ENCODE data around the gene GADL1. TPM values are rescaled to one million over a fixed set of nuclear protein-coding genes. Genes with fewer than 3 reads are reported as not detected.

GADL1 gene
- total RNA-seq, 1 experiment from 2014 or later = not detected

DNA sequence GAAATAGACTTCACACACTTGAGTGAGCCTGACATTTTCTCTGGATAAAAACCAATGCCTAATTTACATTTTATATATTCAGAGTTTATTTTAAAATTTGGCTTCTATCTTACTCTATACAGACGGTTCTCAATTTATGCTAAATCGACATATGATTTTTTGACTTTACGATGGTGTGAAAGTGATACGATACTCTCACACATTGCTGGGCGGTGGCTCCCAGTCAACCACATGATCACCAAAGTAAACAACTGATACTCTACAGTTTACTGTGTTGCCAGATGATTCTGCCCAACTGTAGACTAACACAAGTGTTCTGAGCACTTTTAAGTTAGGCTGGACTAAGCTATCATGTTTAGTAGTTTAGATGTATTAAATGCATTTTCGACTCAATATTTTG, 25.1 kb upstream of the GADL1 start:
- CTCF ChIA-PET = no interaction called here
- no peaks in the 10 kb centered on the region for H3K4me1 ChIP-seq (ENCODE audit: control insufficient read depth in 1 of 2, insufficient read depth in 2 of 2, low read length in 2 of 2)
- ATAC-seq = no peak
- H3K9me3 ChIP-seq (ENCODE audit: control insufficient read depth in 1 of 2, insufficient read depth in 1 of 2, low read depth in 1 of 2, low read length in 2 of 2) = no peaks in the 10 kb centered on the region
- no peak overlapping the region for H3K4me2 ChIP-seq (ENCODE audit: low read length)
- H3K4me3 ChIP-seq (replicated peaks in 1 of 2; ENCODE audit: low read depth in 1 of 2, low read length in 2 of 2) = no peak overlapping the region
- H3K79me2 ChIP-seq (ENCODE audit: insufficient read depth, low read length) = no peaks in the 10 kb centered on the region
- intact Hi-C loops (cut with micrococcal nuclease) = no loop called here
- H3K36me3 ChIP-seq (ENCODE audit: control insufficient read depth in 1 of 2, insufficient read depth in 2 of 2, low read length in 2 of 2) = no peaks in the 10 kb centered on the region
- no peak for DNase-seq (ENCODE audit: low read depth, low spot score)
- H3K9me2 ChIP-seq (ENCODE audit: insufficient read depth) = no peaks in the 10 kb centered on the region
- no TSS peak for BruUV-seq (replicated peaks)
- H3K27me3 ChIP-seq (ENCODE audit: insufficient read depth, low read length) = no peaks in the 10 kb centered on the region
- no peak overlapping the region for H2AFZ ChIP-seq (ENCODE audit: low read depth, low read length, poor library complexity, severe bottlenecking)
- no peak overlapping the region for H3K9ac ChIP-seq (ENCODE audit: low read length)
- RAD21 ChIA-PET (ENCODE audit: low non-redundant PET in 1 of 2, low total read pairs in 2 of 2, uncharacterized antibody in 2 of 2, unreplicated experiment in 2 of 2) = no interaction called here
- POLR2A ChIA-PET = no interaction called here
- no peak overlapping the region for H3K27ac ChIP-seq (ENCODE audit: low read depth, low read length)
- H4K20me1 ChIP-seq (ENCODE audit: insufficient read depth) = no peaks in the 10 kb centered on the region
- TF ChIP-seq SP1 (IDR thresholded peaks at IDR 0.05; ENCODE audit: low read depth) (no peak), CBX3 (IDR thresholded peaks at IDR 0.05; ENCODE audit: low read depth) (no peak), ELF1 (IDR thresholded peaks at IDR 0.05; ENCODE audit: borderline replicate concordance, low read depth) (no peak), ZNF274 (IDR thresholded peaks at IDR 0.05; ENCODE audit: low read depth, low read length) (no peak), ZFX (IDR thresholded peaks at IDR 0.05) (no peak), TCF7L2 (IDR thresholded peaks at IDR 0.05; ENCODE audit: borderline replicate concordance, extremely low read depth, insufficient read depth, insufficient read length) (no peak), EGR1 (IDR thresholded peaks at IDR 0.05; ENCODE audit: low read depth) (no peak), POLR2A (IDR thresholded peaks at IDR 0.05; ENCODE audit: borderline replicate concordance, extremely low read depth, insufficient read depth, insufficient read length) (no peak), POLR2AphosphoS5 (IDR thresholded peaks at IDR 0.05; ENCODE audit: low read depth, low read length) (no peak), FOSL1 (IDR thresholded peaks at IDR 0.05; ENCODE audit: low read depth) (no peak), EZH2 (IDR thresholded peaks at IDR 0.05) (no peak), SRF (IDR thresholded peaks at IDR 0.05; ENCODE audit: low read depth) (no peak), YY1 (IDR thresholded peaks at IDR 0.05; ENCODE audit: extremely low read depth, insufficient replicate concordance, low read depth, low read length) (no peak)
- TF ChIP-seq, protein P1, sequence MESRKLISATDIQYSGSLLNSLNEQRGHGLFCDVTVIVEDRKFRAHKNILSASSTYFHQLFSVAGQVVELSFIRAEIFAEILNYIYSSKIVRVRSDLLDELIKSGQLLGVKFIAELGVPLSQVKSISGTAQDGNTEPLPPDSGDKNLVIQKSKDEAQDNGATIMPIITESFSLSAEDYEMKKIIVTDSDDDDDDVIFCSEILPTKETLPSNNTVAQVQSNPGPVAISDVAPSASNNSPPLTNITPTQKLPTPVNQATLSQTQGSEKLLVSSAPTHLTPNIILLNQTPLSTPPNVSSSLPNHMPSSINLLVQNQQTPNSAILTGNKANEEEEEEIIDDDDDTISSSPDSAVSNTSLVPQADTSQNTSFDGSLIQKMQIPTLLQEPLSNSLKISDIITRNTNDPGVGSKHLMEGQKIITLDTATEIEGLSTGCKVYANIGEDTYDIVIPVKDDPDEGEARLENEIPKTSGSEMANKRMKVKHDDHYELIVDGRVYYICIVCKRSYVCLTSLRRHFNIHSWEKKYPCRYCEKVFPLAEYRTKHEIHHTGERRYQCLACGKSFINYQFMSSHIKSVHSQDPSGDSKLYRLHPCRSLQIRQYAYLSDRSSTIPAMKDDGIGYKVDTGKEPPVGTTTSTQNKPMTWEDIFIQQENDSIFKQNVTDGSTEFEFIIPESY (IDR thresholded peaks at IDR 0.05; ENCODE audit: extremely low read depth, insufficient replicate concordance, low read length) = no peak
- TF ChIP-seq, protein P2, sequence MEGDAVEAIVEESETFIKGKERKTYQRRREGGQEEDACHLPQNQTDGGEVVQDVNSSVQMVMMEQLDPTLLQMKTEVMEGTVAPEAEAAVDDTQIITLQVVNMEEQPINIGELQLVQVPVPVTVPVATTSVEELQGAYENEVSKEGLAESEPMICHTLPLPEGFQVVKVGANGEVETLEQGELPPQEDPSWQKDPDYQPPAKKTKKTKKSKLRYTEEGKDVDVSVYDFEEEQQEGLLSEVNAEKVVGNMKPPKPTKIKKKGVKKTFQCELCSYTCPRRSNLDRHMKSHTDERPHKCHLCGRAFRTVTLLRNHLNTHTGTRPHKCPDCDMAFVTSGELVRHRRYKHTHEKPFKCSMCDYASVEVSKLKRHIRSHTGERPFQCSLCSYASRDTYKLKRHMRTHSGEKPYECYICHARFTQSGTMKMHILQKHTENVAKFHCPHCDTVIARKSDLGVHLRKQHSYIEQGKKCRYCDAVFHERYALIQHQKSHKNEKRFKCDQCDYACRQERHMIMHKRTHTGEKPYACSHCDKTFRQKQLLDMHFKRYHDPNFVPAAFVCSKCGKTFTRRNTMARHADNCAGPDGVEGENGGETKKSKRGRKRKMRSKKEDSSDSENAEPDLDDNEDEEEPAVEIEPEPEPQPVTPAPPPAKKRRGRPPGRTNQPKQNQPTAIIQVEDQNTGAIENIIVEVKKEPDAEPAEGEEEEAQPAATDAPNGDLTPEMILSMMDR (IDR thresholded peaks at IDR 0.05 in 2 of 3, conservative IDR thresholded peaks at IDR 0.05 in 1 of 3; ENCODE audit: borderline replicate concordance in 1 of 3, insufficient read depth in 1 of 3, low read depth in 2 of 3, low read length in 2 of 3) = no peak
- TF ChIP-seq, protein P3, sequence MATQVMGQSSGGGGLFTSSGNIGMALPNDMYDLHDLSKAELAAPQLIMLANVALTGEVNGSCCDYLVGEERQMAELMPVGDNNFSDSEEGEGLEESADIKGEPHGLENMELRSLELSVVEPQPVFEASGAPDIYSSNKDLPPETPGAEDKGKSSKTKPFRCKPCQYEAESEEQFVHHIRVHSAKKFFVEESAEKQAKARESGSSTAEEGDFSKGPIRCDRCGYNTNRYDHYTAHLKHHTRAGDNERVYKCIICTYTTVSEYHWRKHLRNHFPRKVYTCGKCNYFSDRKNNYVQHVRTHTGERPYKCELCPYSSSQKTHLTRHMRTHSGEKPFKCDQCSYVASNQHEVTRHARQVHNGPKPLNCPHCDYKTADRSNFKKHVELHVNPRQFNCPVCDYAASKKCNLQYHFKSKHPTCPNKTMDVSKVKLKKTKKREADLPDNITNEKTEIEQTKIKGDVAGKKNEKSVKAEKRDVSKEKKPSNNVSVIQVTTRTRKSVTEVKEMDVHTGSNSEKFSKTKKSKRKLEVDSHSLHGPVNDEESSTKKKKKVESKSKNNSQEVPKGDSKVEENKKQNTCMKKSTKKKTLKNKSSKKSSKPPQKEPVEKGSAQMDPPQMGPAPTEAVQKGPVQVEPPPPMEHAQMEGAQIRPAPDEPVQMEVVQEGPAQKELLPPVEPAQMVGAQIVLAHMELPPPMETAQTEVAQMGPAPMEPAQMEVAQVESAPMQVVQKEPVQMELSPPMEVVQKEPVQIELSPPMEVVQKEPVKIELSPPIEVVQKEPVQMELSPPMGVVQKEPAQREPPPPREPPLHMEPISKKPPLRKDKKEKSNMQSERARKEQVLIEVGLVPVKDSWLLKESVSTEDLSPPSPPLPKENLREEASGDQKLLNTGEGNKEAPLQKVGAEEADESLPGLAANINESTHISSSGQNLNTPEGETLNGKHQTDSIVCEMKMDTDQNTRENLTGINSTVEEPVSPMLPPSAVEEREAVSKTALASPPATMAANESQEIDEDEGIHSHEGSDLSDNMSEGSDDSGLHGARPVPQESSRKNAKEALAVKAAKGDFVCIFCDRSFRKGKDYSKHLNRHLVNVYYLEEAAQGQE (IDR thresholded peaks at IDR 0.05; ENCODE audit: low read depth) = no peak
